HepG2 (cell line): ENCODE measurements around the gene PSD. TPM values are rescaled to one million over a fixed set of nuclear protein-coding genes. Genes with fewer than 3 reads are reported as not detected.
"Not testable (repeated sequence)": the region's sequence is repeated elsewhere in the genome, so short reads cannot be mapped to it uniquely, and the experiment has no call there.

Experiments used
- ATAC-seq: fragments of 200-7000 bp; cut with Tn5 transposase; 3 replicates; pipeline ENCODE4 v1.9.1; 2020; ENCODE audit warnings: mild to moderate bottlenecking, moderate library complexity
- BruUV-seq: library from RNA; stranded (reverse); fragments of 400-500 nt; replicated peaks from 2 replicates; lab custom pipeline; 2021; lab: Mats Ljungman, UMichigan
- CTCF ChIA-PET: fragments of 300-600 bp; formaldehyde crosslinking; extraction: SDS; loops from one replicate; lab custom pipeline; 2021; ENCODE audit warnings: low total read pairs, inconsistent platforms, low intra/inter-chr PET ratio; lab: Yijun Ruan, JAX
- POLR2A ChIA-PET: fragments of 350-600 bp; sonication (Branson Sonifier 250); formaldehyde crosslinking; loops from one replicate; lab custom pipeline; 2020; ENCODE audit warnings: antibody characterized with exemption, inconsistent platforms; lab: Yijun Ruan, JAX
- DNase-seq: peaks from one replicate; pipeline ENCODE4 v3.0.0-alpha.2; 2015; ENCODE audit warnings: low spot score
- FAIRE-seq: peaks from 3 replicates; lab custom pipeline; 2011; peaks lifted over from hg19 to GRCh38; lab: Jason Lieb, UNC
- H2AFZ ChIP-seq: one replicate; pipeline ENCODE4 v1.6.1; 2011; ENCODE audit warnings: low read length, inconsistent platforms
- H3K27ac ChIP-seq: fragments of 300-600 bp; 3 replicates; pipeline ENCODE4 v1.8.0; 2011; ENCODE audit warnings: mixed run types, mild to moderate bottlenecking, mixed read lengths, low read length, inconsistent platforms; ENCODE audit not compliant: insufficient read depth; ENCODE audit errors: extremely low read length
- H3K27me3 ChIP-seq, 2 experiments: fragments of 200-600 bp in 1 of 2; 2 replicates in 1 of 2; 3 replicates in 1 of 2; pipeline versions ENCODE4 v1.6.0 to v1.8.0; 2011; ENCODE audit warnings: low read length in 2 of 2, mild to moderate bottlenecking in 2 of 2, moderate library complexity in 2 of 2, inconsistent platforms in 1 of 2; ENCODE audit not compliant: insufficient read depth in 2 of 2, control insufficient read depth in 1 of 2
- H3K36me3 ChIP-seq, 2 experiments: fragments of 200-600 bp in 1 of 2; replicated peaks in 1 of 2; 2 replicates in 1 of 2; 3 replicates in 1 of 2; pipeline versions ENCODE4 v1.5.1 to v1.8.0; 2011; ENCODE audit warnings: low read length in 2 of 2, inconsistent platforms in 1 of 2; ENCODE audit not compliant: insufficient read depth in 2 of 2, control insufficient read depth in 1 of 2
- H3K4me1 ChIP-seq: 2 replicates; pipeline ENCODE4 v1.5.1; 2012; ENCODE audit warnings: low read length, inconsistent platforms; ENCODE audit not compliant: insufficient read depth
- H3K4me2 ChIP-seq: 2 replicates; pipeline ENCODE4 v1.6.0; 2011; ENCODE audit warnings: low read depth, low read length, inconsistent platforms
- H3K4me3 ChIP-seq, 3 experiments: fragments of 200-600 bp in 1 of 3; sonication (generic), shearing (Covaris generic) in 1 of 3; replicated peaks in 1 of 3; 2 replicates each; pipeline ENCODE4 v1.5.1; 2011 to 2016; ENCODE audit warnings: low read length in 3 of 3, inconsistent platforms in 2 of 3, low read depth in 2 of 3, mild to moderate bottlenecking in 2 of 3, control low read depth in 1 of 3, mixed read lengths in 1 of 3; ENCODE audit not compliant: insufficient read depth in 1 of 3
- H3K79me2 ChIP-seq: one replicate; pipeline ENCODE4 v1.6.1; 2011; ENCODE audit warnings: low read length, inconsistent platforms; ENCODE audit not compliant: insufficient read depth
- H3K9ac ChIP-seq: 2 replicates; pipeline ENCODE4 v1.6.0; 2011; ENCODE audit warnings: mild to moderate bottlenecking, low read depth, low read length, inconsistent platforms; ENCODE audit not compliant: insufficient read depth
- H3K9me3 ChIP-seq: 2 replicates; pipeline ENCODE4 v1.5.1; 2012; ENCODE audit warnings: mild to moderate bottlenecking, low read length
- H4K20me1 ChIP-seq: 2 replicates; pipeline ENCODE4 v1.6.0; 2011; ENCODE audit warnings: inconsistent platforms, mild to moderate bottlenecking, low read length, moderate library complexity; ENCODE audit not compliant: insufficient read depth
- ATF4 ChIP-seq, 2 experiments: fragments of 450-650 bp in 1 of 2; sonication (generic) in 1 of 2; formaldehyde crosslinking; IDR thresholded peaks; 2 replicates each; pipeline versions ENCODE4 v1.5.0 to v1.8.0; 2020 to 2022; ENCODE audit warnings: mild to moderate bottlenecking in 1 of 2, missing genetic modification reagents in 1 of 2
- CEBPB ChIP-seq: IDR thresholded peaks from 2 replicates; pipeline ENCODE4 v1.6.1; 2011; ENCODE audit warnings: low read depth, low read length, improper control_type of control experiment, borderline replicate concordance
- CEBPG ChIP-seq: IDR thresholded peaks from 2 replicates; pipeline ENCODE4 v1.6.1; 2016
- FOSL2 ChIP-seq: sonication (generic); formaldehyde crosslinking; IDR thresholded peaks from 2 replicates; pipeline ENCODE4 v1.4.0; 2020; ENCODE audit warnings: missing genetic modification reagents
- ISL2 ChIP-seq: sonication (generic); formaldehyde crosslinking; IDR thresholded peaks from 2 replicates; pipeline ENCODE4 v1.5.0; 2020; ENCODE audit warnings: missing genetic modification reagents
- NCOA1 ChIP-seq: sonication (generic); formaldehyde crosslinking; IDR thresholded peaks from 2 replicates; pipeline ENCODE4 v1.9.0; 2021; ENCODE audit warnings: missing genetic modification reagents
- ZNF569 ChIP-seq: sonication (generic); formaldehyde crosslinking; IDR thresholded peaks from 2 replicates; pipeline ENCODE4 v1.5.0; 2020; ENCODE audit warnings: mild to moderate bottlenecking, missing genetic modification reagents, moderate library complexity, borderline replicate concordance
- WGBS: methylation state at CpG from one replicate; pipeline ENCODE4 v1.1.6; 2017; ENCODE audit warnings: low lambda C conversion rate; 5-methylcytosine and 5-hydroxymethylcytosine counted together
- in situ Hi-C: cut with HindIII; loops from 2 replicates; pipeline ENCODE4 v1.10.0; 2017; ENCODE audit warnings: low pct_unique_long_range_greater_than_20kb; ENCODE audit not compliant: extremely low pct_ligation_motif_present
- intact Hi-C: fragments of 100-400 bp; cut with micrococcal nuclease; formaldehyde crosslinking; loops from one replicate; pipeline ENCODE4 v1.10.0; 2022; ENCODE audit not compliant: unreplicated experiment
- polyA plus RNA-seq, 8 experiments: library from polyadenylated mRNA; depleted of rRNA in 3 of 8; stranded (reverse) in 7 of 8; unstranded in 1 of 8; fragments of >200 nt; fragmentation: Illumina TruSeq in 4 of 8; extraction: Trizol in 4 of 8; gene quantifications; 2 replicates each; pipeline versions ENCODE4 v1.2.1 to v1.2.3, GENCODE V29; 2011 to 2016; ENCODE audit warnings: low read depth in 4 of 8, missing spikeins in 1 of 8, mixed read lengths in 1 of 8; ENCODE audit not compliant: insufficient read depth in 1 of 8
- total RNA-seq, 5 experiments: library from RNA; depleted of rRNA; stranded (reverse); fragments of >200 nt; fragmentation: Illumina TruSeq; extraction: Trizol; gene quantifications; 2 replicates each; pipeline ENCODE4 v1.2.3, GENCODE V29; 2016; ENCODE audit warnings: low read depth in 1 of 5

PSD gene
- total and polyA plus RNA-seq, 2 of the 13 experiments (the other 11 are each of a cell fraction or from before 2014, with no cell fraction given): 0.35 to 0.58 TPM

DNA sequence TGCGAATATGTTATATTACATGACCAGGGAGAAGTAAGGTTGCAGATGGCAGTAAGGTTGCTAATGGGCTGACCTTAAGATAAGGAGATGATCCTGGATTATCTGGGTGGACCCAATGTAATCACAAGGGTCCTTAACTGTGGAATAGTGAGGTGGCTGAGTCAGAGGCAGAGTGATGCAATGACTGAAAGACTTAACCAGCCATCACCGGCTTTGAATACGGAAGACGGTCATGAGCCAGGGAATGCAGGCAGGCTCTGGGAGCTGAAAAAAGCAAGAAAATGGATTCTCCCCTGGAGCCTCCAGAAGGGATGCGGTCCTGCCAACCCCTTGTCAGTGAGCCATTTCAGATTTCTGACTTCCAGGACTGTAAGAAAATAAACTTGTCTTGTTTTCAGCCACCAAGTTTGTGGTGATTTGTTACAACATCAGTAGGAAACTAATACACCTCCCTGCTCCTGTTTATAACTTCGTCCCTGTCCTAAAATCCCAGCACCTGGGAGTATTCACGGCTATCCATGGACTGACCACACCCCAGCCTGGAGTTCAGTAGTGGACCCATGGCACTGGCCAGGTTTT, 37.4 kb upstream of the PSD start:
- no peak overlapping the region for H2AFZ ChIP-seq
- peaks cover 7% of the 10 kb centered on the region for H3K79me2 ChIP-seq
- H3K27me3 ChIP-seq: no peaks in the 10 kb centered on the region
- H3K9me3 ChIP-seq: no peaks in the 10 kb centered on the region
- ATAC-seq (no peak), DNase-seq (no peak)
- H3K36me3 ChIP-seq: peaks cover 2 to 4% of the 10 kb centered on the region in 2 experiments; a peak in 3 of 5 replicates
- POLR2A ChIA-PET: no interaction called here
- H3K4me1 ChIP-seq: peaks cover 47% of the 10 kb centered on the region
- no peak for TF ChIP-seq ISL2
- no peak for TF ChIP-seq NCOA1 (CRISPR knock-in tag)
- peak; percentile 46 for TF ChIP-seq FOSL2 (CRISPR knock-in tag)
- 0 out of 2 replicates have a peak, but pooled peaks have one; percentile 16 for TF ChIP-seq CEBPG (CRISPR knock-in tag)
- no peak for TF ChIP-seq ZNF569
- TF ChIP-seq ATF4 (CRISPR knock-in tag; IDR thresholded peaks at IDR 0.05): 0 out of 4 replicates have a peak, but pooled peaks of 1 of the 2 experiments have one; percentile 35
- 0 out of 2 replicates have a peak, but pooled peaks have one; percentile 6 for TF ChIP-seq CEBPB
- TF ChIP-seq, all 625 proteins: peak for 4
- H3K9ac ChIP-seq: no peak overlapping the region
- WGBS: 94% methylated on average over 7 of the region's 7 CpGs
- intact Hi-C loops: no loop called here
- CTCF ChIA-PET: no interaction called here
- no peak overlapping the region for H3K27ac ChIP-seq
- no peak overlapping the region for H3K4me3 ChIP-seq
- H3K4me2 ChIP-seq: no peak overlapping the region
- no TSS peak for BruUV-seq
- no peaks in the 10 kb centered on the region for H4K20me1 ChIP-seq
- in situ Hi-C loops: no loop called here
- no peak for FAIRE-seq

GRCh38 chr10:102454662-102455487, 36.3 kb upstream of the PSD start:
- DNase-seq, POLR2A ChIA-PET: not testable (repeated sequence)

More at GRCh38 chr10:102454662-102455487, 36.3 kb upstream of the PSD start:
- H3K27ac ChIP-seq, in situ Hi-C loops, H2AFZ ChIP-seq, H3K4me2 ChIP-seq, intact Hi-C loops, H3K36me3 ChIP-seq, H3K79me2 ChIP-seq, H3K9me3 ChIP-seq, BruUV-seq, FAIRE-seq, H3K9ac ChIP-seq, H4K20me1 ChIP-seq, CTCF ChIA-PET, H3K4me3 ChIP-seq, ATAC-seq, H3K27me3 ChIP-seq: not testable (repeated sequence)
- peaks cover 38% of the 10 kb centered on the region for H3K4me1 ChIP-seq
- WGBS: 93% methylated on average over 13 of the region's 13 CpGs
